OCI-LY7 (cell line): ENCODE results near the gene ARMCX1.

Source experiments
- CTCF ChIP-seq: fragments of 200-600 bp; sonication (generic); conservative IDR thresholded peaks from 2 replicates; pipeline ENCODE4 v1.5.1; 2014; ENCODE audit warnings: mild to moderate bottlenecking, antibody characterized with exemption, low read length, moderate library complexity, mixed read lengths
- EZH2phosphoT487 ChIP-seq: fragments of 200-600 bp; sonication (generic); IDR thresholded peaks from 2 replicates; pipeline ENCODE4 v1.6.1; 2018; ENCODE audit warnings: low read depth, borderline replicate concordance, mild to moderate bottlenecking, mixed run types, antibody characterized with exemption, low read length, moderate library complexity, mixed read lengths

GRCh38 chrX:101551380-101551767 lies 1.0 kb downstream of the ARMCX1 start:
- no peak for TF ChIP-seq CTCF
- no peak for TF ChIP-seq EZH2phosphoT487
